GOT3 (cell line): Measurements from ENCODE around the gene DYNC1I1.

ENCODE experiments used
- DNase-seq: peaks from one replicate; lab custom pipeline; 2025; ENCODE audit warnings: mixed read lengths; lab: John Stamatoyannopoulos, UW

The DYNC1I1 gene

GRCh38 chr7:95793658-95794057 lies 21.3 kb downstream of the DYNC1I1 start:
- DNase-seq: no peak

DNA sequence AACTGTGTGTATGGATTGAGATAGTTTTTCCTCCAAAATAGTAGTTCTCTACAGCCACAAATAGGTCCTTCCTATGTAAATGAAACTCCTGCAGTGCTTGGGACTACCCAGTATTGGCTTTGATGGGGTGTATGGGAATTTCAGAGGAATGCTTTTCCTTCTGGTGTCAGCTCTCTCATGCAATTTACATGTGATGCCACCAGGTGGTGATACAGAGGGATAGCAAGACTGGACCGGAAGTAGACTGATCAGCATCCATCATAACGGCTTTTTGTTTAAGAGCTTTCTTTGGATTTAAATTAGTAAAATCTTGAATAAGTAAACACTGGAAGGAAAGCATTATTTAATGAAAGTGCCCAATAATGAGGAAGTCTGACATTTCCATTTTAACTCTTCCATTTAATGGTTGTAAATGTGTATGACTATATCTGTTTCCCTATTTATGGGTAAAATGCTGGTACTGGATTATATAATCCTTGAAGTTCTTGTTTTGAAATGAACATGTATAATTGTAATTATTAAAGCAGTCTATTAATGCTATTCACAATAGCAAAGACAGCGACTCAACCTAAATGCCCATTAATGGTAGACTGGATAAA lies 22.7 kb downstream of the DYNC1I1 start:
- no peak for DNase-seq

GRCh38 chr7:95796617-95797016 lies 24.3 kb downstream of the DYNC1I1 start:
- no peak for DNase-seq

- DNase-seq: no peak
Observed at GRCh38 chr7:95798401-95798930, 26.1 kb downstream of the DYNC1I1 start.

- DNase-seq: no peak
Observed at GRCh38 chr7:95800787-95801186, 28.4 kb downstream of the DYNC1I1 start.

- no peak for DNase-seq
Observed at GRCh38 chr7:95802270-95802669, 29.9 kb downstream of the DYNC1I1 start.

DNA sequence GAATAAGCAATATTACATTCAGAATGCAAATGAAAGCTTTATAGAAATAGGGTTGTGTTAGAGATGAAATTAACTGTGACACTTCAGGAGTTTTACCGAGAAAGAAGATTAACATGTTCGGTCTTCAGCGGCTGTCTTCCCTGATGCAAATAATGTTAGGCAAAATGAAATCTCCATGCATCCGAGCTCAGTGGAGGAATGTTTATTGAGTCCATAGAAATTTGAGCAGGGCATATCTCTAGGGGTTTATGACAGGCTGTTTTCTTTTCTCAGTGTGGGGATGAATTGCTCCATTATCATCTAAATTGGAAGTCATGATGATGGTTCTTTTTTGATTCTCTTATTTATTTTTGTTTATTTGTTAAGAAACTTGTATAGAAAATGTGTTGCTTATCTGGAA lies 31.7 kb downstream of the DYNC1I1 start:
- no peak for DNase-seq

DNA sequence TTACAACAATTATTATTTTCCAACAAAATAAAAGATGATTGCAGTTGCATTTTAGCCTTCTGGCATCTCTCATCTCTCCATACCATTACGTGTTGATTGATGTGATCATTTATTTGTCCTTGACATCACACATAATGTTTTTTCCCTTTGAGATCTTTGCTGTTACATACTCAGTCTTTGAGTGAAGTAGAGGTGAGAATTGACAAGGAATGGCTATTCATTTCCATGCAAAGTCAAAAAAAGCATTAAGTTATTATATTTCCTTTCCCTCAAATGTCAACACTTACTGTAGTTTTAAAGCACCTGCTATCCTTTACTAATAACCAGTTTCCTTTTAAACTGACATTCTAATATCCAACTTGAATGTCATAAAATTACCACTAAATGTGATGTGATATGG lies 33.6 kb downstream of the DYNC1I1 start:
- no peak for DNase-seq

DNA sequence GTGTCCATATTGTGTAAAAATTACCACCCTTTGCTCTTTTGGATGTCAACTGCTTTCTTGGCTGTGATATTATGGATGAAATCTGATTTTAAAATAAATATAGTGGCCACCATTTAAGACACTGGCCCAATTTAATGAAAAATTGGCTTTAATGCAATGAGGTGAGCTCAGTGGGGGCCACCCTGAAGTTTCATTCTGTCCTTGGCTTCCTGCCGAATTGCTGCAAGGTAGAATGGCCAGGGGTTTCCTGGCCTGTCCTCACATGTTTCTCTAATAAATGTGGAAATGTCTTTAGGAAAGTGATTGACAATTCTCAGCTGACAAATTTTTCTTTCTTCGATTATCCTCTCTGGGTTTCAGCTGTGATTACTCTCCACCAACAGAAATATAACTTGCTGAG lies 36.0 kb downstream of the DYNC1I1 start:
- no peak for DNase-seq

DNA sequence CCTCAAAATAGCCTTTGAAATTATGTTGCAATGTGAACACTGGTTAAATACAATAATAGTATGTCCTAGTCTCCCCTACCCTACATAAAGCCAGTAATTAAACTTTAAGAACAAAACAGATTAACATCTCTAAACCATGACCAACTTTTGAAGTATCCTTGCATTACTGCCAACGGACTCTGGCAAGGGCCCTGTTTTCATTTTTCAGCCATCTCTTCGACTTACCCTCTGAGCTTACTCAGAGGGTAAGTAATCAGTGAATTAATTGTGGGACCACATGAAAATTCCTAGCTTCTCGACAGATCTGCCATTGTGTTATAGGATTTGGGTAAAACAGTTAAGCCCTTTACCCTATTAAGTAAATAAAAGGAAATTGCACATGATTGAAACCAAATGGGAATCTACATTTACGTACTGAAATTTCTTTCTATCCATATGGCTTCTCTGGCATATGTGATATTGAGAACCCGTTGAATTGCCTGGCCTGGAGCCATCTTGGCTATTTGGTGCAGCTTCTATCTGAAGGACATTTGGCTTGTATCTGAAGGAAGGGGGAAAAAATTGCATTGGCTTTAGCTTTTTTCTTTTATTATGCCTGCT lies 39.6 kb downstream of the DYNC1I1 start:
- DNase-seq: no peak

GRCh38 chr7:95814721-95815120 lies 42.4 kb downstream of the DYNC1I1 start:
- no peak for DNase-seq

- DNase-seq: no peak
Observed at GRCh38 chr7:95817866-95818640, 45.7 kb downstream of the DYNC1I1 start.

GRCh38 chr7:95820778-95821177 lies 48.4 kb downstream of the DYNC1I1 start:
- no peak for DNase-seq

DNA sequence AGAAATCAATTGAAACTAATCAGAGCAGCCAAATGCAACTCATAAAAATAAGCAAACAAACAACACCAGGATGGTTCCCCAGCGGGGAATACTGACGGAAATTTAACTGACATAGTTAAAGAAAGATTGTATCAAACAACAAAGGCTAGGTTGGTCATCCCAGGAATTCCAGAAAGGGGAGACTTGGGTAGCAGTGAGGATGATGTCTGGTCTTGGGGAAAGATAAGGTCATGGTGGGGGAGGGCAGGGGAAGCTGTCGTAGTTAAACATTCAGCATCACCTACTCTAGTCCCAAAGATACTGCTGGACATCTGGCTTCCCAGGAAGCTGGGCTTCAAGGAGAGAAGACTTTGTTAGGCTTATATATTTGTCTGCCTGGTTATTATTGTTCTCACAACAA lies 50.4 kb downstream of the DYNC1I1 start:
- no peak for DNase-seq

DNA sequence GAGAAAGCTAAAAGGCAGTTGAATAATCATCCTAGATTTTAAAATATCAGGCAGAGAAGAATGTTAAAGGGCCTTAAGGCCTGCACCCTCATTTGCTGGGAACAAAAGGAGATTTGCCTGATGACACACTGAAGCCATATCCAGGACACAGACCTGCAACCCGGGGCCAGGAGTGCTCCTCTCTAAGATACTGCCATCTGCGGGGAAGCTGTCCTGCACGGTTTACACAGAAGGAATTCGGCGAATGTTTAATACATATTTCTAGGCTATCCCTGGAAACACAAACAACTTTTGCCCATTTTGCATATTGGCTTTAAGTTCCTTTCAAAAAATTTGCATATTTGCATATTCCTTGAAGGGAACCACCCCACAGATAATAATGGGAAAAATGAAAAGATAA lies 52.3 kb downstream of the DYNC1I1 start:
- DNase-seq: no peak

GRCh38 chr7:95828824-95829790 lies 56.8 kb downstream of the DYNC1I1 start:
- DNase-seq: no peak

GRCh38 chr7:95840953-95841950 lies 68.9 kb downstream of the DYNC1I1 start:
- no peak for DNase-seq

- no peak for DNase-seq
Observed at GRCh38 chr7:95843286-95843685, 70.9 kb downstream of the DYNC1I1 start.

DNA sequence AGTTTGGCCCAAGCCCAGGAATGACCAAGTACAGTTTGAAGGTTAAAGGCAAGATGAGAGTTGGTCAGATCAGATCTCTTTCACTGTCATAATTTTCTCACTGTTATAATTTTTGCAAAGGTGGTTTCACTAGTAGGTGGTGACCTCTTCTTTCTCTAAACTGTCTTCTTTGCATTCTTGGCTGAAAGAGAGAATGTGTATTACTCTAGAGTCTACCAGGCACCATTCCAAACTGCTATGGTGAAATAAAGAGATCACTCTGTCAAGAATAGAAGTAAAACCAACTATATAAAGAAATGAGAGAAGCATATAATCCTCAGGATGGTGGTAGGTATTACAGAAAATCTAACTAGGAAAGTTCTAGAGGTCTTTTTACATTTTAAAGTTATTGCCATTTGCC lies 72.7 kb downstream of the DYNC1I1 start:
- no peak for DNase-seq

- no peak for DNase-seq
Observed at GRCh38 chr7:95847061-95847460, 74.7 kb downstream of the DYNC1I1 start.

DNA sequence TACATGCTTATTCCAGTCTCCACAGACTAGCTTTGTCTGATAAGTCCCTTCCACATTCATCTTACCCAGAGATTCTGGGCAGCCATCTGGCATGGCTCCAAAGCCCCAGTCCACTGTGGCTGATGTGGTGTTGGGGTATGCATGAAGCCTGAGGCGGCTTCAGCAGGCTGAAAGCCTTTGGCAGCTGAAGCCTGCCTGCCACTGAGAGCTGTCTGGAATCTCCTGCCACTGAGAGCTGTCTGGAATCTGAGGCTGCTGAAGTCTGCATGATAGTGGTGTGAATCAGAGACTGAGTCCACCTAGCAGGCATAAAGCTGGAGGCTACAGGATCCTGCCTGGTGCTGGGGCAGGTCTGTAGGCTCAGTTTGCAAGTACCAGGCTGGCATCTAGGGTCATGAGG lies 87.1 kb downstream of the DYNC1I1 start:
- no peak for DNase-seq
